GM12892 (cell line): Measurements from ENCODE around the gene PADI6.
"Not testable (repeated sequence)": the region's sequence is repeated elsewhere in the genome, so short reads cannot be mapped to it uniquely, and the experiment has no call there.

Experiments
- DNase-seq: peaks from one replicate; pipeline ENCODE4 v3.0.0; 2011; ENCODE audit not compliant: insufficient read length
- FAIRE-seq: peaks from 2 replicates; lab custom pipeline; 2011; peaks lifted over from hg19 to GRCh38; lab: Jason Lieb, UNC
- POLR2A ChIP-seq: IDR thresholded peaks from 2 replicates; pipeline ENCODE4 v1.6.1; 2011; ENCODE audit warnings: low read depth, low read length, control low read depth
- POLR2AphosphoS5 ChIP-seq: IDR thresholded peaks from 2 replicates; pipeline ENCODE4 v1.6.1; 2011; ENCODE audit warnings: low read depth, low read length, control low read depth
- TAF1 ChIP-seq: IDR thresholded peaks from 2 replicates; pipeline ENCODE4 v1.6.1; 2011; ENCODE audit warnings: low read depth, mild to moderate bottlenecking, control low read depth, low read length, borderline replicate concordance

PADI6 gene

DNA sequence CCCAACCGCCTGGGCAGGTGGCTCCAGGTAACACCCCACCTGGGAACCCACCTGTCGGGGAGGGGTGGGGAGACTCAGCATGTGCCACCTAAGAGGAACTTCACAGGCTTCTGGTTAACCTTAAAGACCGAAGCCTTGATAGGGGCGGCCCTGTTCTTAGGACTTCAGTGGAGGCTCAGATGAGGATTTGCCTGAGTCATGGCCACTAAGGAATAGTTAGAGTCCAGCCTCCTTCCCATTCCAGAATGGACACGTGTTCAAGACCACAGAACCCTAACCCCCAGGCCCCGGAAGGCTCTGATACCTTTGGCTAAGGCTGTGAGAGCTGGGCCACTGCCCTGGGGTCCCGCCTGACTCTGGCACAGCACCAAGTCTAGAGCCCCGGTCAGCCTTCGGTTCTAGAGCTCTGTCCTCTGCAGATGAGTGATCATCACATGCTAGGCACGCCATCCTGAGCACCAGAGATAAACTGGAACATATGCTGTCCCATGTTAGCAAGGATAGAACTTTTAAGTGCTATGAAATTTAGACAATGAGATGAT is 20.3 kb downstream of the PADI6 start:
- TF ChIP-seq POLR2AphosphoS5 (no peak), TAF1 (no peak), POLR2A (no peak)
- no peak for FAIRE-seq
- DNase-seq, result no peak

DNA sequence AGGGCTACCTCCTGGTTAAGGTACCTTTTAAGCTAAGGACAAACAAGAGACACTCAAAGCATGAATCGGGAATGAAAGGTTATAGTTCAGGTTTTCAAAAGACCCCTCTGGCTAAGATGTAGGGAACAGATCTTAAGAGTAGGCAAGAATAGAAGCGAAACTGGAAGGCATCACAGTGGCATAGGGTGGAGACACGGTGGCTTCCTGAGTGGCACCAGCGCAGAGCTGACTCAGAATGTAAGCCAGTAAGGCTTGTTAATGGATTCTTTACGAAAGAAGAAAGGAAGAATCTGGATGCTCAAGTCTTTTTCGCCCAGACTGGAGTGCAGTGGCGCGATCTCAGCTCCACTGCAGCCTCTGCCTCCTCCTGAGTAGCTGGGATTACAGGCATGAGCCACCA is 21.2 kb downstream of the PADI6 start:
- FAIRE-seq, result no peak
- TF ChIP-seq TAF1, result no peak
- no peak for DNase-seq

DNA sequence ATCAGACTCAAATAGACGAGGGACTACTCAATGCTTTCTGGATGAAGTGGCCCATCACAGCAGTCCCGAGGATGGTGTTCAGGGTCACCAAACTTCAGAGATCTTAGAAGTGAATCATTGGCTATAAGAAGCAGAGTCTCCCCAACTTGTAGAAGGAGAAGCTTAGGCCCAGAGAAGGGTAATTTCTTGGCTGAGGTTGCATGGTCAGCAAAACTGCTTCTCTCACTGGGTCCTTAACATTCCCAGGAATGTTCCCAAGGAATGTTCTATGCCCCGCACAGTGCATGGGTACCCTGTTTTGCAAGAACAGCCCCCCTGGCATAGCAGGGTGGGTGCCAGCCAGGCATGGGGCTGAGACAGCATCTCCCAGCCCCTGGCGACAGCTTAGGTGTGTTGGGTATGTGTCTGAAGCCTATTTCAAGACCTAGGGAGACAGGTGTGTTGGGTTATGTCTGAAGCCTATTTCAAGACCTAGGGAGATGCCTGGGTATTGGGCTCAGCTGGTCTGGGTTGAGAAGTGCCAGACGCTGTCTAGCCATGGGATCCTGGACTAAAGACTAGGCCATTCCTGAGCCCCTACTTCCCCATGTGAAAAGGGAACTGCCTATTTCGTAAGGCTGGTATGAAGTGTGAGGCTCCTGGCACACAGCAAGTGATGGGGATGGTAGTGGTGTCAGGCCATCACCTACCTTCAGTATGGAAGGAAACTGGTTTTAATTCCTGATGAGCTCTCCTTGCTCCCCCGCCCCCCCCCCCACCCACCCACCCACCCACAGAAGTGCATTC is 26.1 kb downstream of the PADI6 start:
- FAIRE-seq (no peak), DNase-seq (no peak)
- TF ChIP-seq POLR2AphosphoS5 (no peak), TAF1 (no peak), POLR2A (no peak)

DNA sequence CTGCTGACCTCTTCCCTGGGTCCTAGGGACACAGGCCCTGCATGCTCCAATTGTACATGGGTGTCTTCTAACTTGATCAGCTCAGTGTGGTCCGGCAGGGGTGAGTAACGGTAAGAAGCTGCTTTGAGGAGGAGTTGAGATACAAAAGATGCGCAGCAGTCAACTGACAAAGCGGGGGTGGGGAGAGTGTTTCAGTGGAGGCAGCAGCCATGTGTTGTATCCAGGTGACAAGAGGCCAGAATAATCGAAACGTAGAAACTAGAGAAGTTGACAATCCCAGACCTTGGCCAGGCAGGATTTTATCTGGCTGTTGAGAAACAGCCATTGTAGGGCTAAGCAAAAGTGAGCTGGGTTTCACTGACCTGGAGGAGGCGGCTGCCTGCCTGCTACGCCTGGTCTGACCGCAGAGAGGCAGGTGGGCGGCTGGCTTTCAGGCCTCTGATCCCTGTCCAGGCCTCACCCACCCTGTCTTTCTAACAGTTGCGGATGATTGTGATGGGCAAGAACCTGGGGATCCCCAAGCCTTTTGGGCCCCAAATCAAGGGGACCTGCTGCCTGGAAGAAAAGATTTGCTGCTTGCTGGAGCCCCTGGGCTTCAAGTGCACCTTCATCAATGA is 28.8 kb downstream of the PADI6 start:
- DNase-seq (no peak), FAIRE-seq (peak; percentile 21)
- no peak for TF ChIP-seq POLR2A
- no peak for TF ChIP-seq POLR2AphosphoS5
- no peak for TF ChIP-seq TAF1

DNA sequence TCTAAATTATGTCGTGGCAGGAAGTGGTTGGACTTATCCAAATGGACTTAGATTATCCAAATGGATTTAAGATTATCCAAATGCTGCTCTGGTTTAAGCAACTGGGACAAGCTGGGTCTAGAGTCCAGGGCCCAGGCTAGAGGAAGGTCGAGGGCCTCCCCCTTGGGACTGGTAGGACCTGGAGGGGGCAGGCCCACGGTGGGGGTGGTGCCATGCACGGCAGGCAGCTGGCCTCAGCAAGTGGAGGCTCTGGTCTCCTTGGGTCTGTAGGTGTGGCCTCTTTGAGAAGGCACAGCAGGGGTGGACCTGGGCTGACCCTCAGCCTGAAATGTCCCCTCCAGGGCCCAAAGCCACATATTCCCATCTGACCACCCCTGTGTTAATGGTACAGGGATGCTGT is 29.8 kb downstream of the PADI6 start:
- FAIRE-seq (no peak), DNase-seq (no peak)
- TF ChIP-seq POLR2A, result no peak
- TF ChIP-seq POLR2AphosphoS5, result no peak
- TF ChIP-seq TAF1, result no peak

DNA sequence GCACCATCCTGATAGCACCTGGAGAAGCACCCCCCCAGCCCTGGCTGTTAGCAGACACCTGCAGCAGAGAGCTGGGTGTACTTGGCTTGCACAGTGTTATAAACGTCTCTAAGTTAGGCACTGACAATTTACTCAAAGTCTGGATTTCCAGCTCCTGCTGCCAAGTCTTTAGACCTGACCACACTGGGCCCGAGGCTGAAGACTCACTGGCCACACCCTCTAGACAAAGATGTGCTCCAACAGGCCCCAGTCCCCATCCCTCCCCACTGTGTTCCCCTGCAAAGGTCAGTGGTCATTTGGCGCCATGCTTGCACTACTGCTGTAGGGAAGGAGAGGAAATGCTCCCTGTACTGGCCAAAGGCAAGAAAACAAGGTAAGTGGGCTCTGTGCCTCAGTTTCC is 31.1 kb downstream of the PADI6 start:
- no peak for TF ChIP-seq TAF1
- TF ChIP-seq POLR2AphosphoS5, result no peak
- DNase-seq, result no peak
- no peak for FAIRE-seq

DNA sequence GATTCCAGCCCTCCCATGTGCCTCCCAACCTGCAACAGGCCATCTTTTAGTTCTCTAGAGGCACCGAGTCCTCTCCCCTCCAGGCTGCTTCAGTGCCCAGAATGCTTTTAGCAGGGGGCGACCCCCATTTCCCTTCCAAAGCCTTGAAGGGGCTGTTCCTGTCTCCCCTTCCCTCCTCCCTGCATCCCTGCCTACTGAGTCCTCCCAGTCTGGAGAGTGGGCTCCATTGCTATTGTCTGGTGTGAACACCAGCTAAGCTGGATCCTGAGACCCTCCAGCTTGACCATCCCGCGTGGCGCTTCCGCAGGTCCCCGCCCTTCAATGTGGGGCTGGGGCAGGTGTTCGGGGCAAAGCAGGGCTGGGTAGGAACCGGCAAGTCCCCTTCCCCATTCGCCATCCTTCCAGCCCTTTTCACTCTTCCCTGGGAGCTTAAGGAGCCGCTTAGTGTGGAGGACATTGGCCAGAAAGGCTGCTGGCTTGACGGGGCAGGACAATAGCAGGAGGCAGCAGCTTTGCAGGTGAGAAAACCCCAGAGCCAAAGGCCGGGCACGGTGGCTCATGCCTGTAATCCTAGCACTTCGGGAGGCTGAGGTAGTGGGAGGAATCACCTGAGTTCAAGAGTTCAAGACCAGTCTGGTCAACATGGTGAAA is 32.2 kb downstream of the PADI6 start:
- no peak for FAIRE-seq
- DNase-seq, result no peak
- TF ChIP-seq POLR2AphosphoS5 (no peak), TAF1 (no peak), POLR2A (no peak)

DNA sequence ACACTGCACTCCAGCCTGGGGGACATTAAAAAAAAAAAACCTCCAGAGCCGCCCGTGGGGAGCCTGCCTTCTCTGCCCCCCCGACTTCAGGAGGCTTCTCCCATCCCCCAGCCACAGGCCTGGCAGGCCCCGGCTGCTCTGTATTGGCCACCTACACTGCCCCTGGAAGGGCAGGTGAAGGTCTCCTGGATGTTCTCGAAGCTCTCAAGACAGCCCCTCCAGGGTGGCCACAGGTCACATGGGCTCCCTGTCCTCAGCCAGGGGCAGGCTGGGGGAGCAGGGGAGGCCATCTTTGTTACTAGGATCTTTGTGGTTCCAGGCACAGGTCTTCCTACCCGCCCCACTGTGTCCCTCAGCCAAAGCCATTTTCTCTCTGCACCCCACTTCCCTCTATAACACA is 32.8 kb downstream of the PADI6 start:
- FAIRE-seq, result no peak
- no peak for TF ChIP-seq TAF1
- no peak for TF ChIP-seq POLR2AphosphoS5
- no peak for TF ChIP-seq POLR2A

DNA sequence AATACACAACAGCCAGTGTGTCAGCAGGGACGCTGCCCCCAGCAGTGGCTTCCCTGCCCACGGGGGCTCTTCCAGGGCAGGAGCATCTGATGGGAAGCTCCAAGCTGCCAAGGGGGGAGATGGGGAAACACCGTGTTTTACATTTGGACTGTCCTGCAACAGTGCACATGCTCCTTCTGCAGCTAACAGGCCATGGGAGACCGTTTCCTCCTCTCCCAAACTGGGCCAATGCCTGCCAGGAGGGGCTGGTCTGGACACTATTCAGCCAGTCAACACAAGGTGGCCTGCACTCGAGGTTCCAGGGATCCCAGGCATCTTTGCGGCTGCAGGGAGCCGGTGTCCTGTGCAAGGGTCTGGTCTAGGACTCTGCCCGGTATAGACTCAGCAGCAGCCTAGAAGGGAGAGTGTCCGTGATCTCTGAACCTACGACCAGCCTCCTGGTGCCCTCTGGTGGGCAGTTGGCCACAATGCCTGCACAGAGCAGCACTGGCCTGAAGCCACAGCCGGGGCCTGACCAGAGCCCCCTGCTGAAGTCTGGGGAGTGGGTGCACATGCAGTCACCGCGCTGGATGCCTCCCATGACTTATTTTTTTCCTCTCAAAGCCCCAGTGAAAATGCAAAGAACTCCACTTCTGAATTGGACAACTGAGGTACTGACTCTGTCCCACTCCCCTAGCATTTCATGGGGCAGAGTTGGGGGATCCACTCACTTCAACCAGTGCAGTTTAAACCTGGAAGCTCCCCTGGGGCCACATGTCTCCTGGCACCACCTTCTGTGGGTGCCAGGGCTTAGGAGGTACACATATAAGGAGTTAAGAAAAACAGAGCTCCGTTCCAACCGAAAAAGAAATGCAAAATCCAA is 34.1 kb downstream of the PADI6 start:
- DNase-seq, result peak; percentile 83
- FAIRE-seq, result no peak
- TF ChIP-seq TAF1 (no peak), POLR2A (peak; percentile 68), POLR2AphosphoS5 (peak; percentile 88)

More for the DNA sequence above, 32.8 kb downstream of the PADI6 start:
- DNase-seq, result no peak

DNA sequence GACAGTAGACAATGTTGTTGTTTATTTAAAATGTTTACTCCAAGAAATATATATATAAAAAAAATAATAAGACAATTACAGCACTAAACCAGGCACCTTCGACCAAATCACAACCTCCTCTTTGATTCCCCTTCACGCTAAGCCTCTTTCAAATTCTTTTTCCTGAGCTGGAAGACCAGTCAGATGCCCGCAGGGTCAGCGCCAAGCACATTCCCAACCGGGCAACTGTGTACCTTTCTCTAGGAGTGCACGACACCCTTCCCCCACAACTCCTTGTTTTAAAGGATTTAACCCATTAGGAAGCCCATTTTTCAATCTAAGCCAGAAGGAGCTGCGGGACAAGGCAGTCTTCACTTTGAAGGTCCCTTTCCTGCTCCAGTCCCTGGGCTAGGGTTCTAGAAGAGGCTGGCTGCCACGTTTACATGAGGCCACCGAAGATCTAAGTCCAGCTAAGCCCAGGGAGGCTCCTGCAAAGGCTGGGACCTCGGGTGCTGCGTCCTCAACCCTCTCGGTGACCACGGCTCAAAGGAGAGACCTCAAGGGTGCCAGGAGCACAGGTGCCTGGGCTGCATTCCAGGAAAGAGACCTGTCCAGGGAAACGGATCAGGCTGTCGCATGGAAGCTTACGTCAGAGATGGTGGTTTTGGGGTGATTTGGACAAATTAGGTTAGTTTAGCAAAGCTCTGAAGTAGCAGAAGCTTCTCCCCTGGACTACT is 34.9 kb downstream of the PADI6 start:
- not testable (repeated sequence) for FAIRE-seq, DNase-seq
